ENCODE data around the gene NCAN.
"Not testable (repeated sequence)": the region's sequence is repeated elsewhere in the genome, so short reads cannot be mapped to it uniquely, and the experiment has no call there.

Gene NCAN

GRCh38 chr19:19211499-19212420 lies at the start of gene NCAN:
TSS of gene NCAN (plus strand) at chr19:19211958. CDS start at chr19:19216954, 4,996 bp downstream.
- DNase-seq: no peak

GRCh38 chr19:19162495-19162894 lies 49.3 kb upstream of the NCAN start:
- no peak for DNase-seq

GRCh38 chr19:19165396-19165795 lies 46.4 kb upstream of the NCAN start:
- no peak for DNase-seq

- no peak for DNase-seq
Observed at GRCh38 chr19:19167612-19168011, 44.1 kb upstream of the NCAN start.

GRCh38 chr19:19169236-19170052 lies 42.3 kb upstream of the NCAN start:
- DNase-seq: no peak

GRCh38 chr19:19170053-19170872 lies 41.5 kb upstream of the NCAN start, which contains the start of gene MEF2B:
TSS of gene MEF2B (minus strand) at chr19:19170263. CDS start at chr19:19150735, 19,528 bp downstream.
- peak; percentile 84 for DNase-seq

- DNase-seq: no peak
Observed at GRCh38 chr19:19170873-19171672, 40.7 kb upstream of the NCAN start.

- no peak for DNase-seq
Observed at GRCh38 chr19:19171821-19172532, 39.8 kb upstream of the NCAN start.

- DNase-seq: not testable (repeated sequence)
Observed at GRCh38 chr19:19173243-19173642, 38.5 kb upstream of the NCAN start.

- DNase-seq: no peak
Observed at GRCh38 chr19:19176950-19177349, 34.8 kb upstream of the NCAN start.

GRCh38 chr19:19179548-19180441 lies 32.0 kb upstream of the NCAN start:
- no peak for DNase-seq

GRCh38 chr19:19181488-19181998 lies 30.2 kb upstream of the NCAN start:
- no peak for DNase-seq

GRCh38 chr19:19185853-19186740 lies 25.7 kb upstream of the NCAN start:
- peak; percentile 59 for DNase-seq

- no peak for DNase-seq
Observed at GRCh38 chr19:19186742-19187141, 25.0 kb upstream of the NCAN start.

- DNase-seq: no peak
Observed at GRCh38 chr19:19191768-19192077, 20.0 kb upstream of the NCAN start.

GRCh38 chr19:19192078-19192882 lies 19.5 kb upstream of the NCAN start, which contains the start of the genes BORCS8 and RFXANK:
TSS of gene BORCS8 (minus strand) at chr19:19192152. CDS start at chr19:19192117, 35 bp downstream.
TSS of gene RFXANK (plus strand) at chr19:19192258. CDS start at chr19:19193947, 1,689 bp downstream.
- DNase-seq: peak; percentile 99

GRCh38 chr19:19192910-19193423 lies 18.8 kb upstream of the NCAN start:
- DNase-seq: no peak

- no peak for DNase-seq
Observed at GRCh38 chr19:19193926-19194325, 17.8 kb upstream of the NCAN start.
